ENCODE results near the gene HOXC4.

HOXC4 gene

DNA sequence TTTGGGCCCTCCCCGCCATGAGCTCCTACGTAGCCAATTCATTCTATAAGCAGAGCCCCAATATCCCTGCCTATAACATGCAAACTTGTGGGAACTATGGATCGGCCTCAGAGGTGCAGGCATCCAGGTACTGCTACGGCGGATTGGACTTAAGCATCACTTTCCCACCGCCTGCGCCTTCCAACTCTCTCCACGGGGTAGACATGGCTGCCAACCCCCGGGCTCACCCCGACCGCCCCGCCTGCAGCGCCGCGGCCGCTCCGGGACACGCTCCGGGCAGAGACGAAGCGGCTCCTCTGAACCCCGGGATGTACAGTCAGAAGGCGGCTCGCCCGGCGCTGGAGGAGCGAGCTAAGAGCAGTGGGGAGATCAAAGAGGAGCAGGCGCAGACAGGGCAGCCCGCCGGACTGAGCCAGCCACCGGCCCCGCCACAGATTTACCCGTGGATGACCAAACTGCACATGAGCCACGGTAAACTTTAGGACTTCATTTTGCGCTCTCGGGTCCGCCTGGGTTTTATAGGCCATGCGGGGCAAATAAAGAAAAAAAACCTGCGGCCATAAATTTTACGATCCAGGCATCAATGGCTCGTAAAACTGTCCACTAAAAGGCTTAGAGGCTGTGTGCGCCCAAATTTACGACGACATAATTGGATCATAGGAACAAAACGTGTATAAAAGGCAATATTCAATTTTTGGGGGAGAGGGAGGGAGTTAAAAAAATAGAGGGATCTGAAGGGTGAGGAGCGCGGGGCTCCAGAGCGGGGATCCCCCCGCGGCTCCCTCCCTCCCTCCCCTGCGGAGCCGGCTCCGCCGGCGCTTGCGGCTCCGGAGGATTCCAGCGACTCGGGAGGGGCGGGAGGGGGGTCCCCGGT lies 20.3 kb upstream of the HOXC4 start:
- ChIA-PET POLR2A (interaction anchor here (0.7 to 5.0 kb wide), 18 partner anchors 16 to 181 kb away, joined by 3 to 22 read pairs (median 4); partner anchors contain the start of genes HOXC13, HOXC4, HOXC8 and HOXC9), CTCF (interaction anchor here (0.6 to 5.4 kb wide), 31 partner anchors 8 to 334 kb away, joined by 3 to 109 read pairs (median 6); partner anchors contain the start of genes HOXC4, HOXC8 and SMUG1)
- peak overlapping the region; percentile 29 for H3K4me3 ChIP-seq (ENCODE audit: low read depth, low read length)
- peak overlapping the region; percentile 100 for H3K27ac ChIP-seq (ENCODE audit: extremely low read depth, low read depth, low read length)
- no peaks in the 10 kb centered on the region for H3K9me3 ChIP-seq (ENCODE audit: control insufficient read depth, insufficient read depth, low read depth, low read length)
- H3K4me1 ChIP-seq (ENCODE audit: control insufficient read depth, insufficient read depth, low read length): peaks cover 44% of the 10 kb centered on the region
- H3K36me3 ChIP-seq (ENCODE audit: control insufficient read depth in 2 of 2, insufficient read depth in 1 of 2, low read length in 2 of 2): peaks cover 4 to 13% of the 10 kb centered on the region in 2 experiments; a peak in 2 of 3 replicates
- TF ChIP-seq ZNF629 (tag by site-specific recombination; IDR thresholded peaks at IDR 0.05) (peak; percentile 92), ZNF138 (tag by site-specific recombination; IDR thresholded peaks at IDR 0.05; ENCODE audit: borderline replicate concordance) (no peak), ZNF2 (tag by site-specific recombination; IDR thresholded peaks at IDR 0.05) (peak; percentile 83), PRDM4 (tag by site-specific recombination; IDR thresholded peaks at IDR 0.05) (peak; percentile 99), KLF1 (tag by site-specific recombination; IDR thresholded peaks at IDR 0.05) (peak; percentile 88), SP2 (tag by site-specific recombination; IDR thresholded peaks at IDR 0.05) (peak; percentile 54), BCL6B (tag by site-specific recombination; IDR thresholded peaks at IDR 0.05) (peak; percentile 89), ZNF664 (tag by site-specific recombination; IDR thresholded peaks at IDR 0.05) (peak; percentile 87), ZNF324 (tag by site-specific recombination; IDR thresholded peaks at IDR 0.05) (peak; percentile 90), HOXC10 (CRISPR knock-in tag; IDR thresholded peaks at IDR 0.05) (peak; percentile 40; the same call in 1 of the 2 replicates), ZNF621 (tag by site-specific recombination; IDR thresholded peaks at IDR 0.05) (no peak), ZNF776 (tag by site-specific recombination; IDR thresholded peaks at IDR 0.05; ENCODE audit: borderline replicate concordance) (no peak), BCL11B (tag by site-specific recombination; IDR thresholded peaks at IDR 0.05; ENCODE audit: low read depth) (peak; percentile 98), ZNF76 (tag by site-specific recombination; IDR thresholded peaks at IDR 0.05; ENCODE audit: borderline replicate concordance, low read depth) (peak; percentile 66), ZBTB1 (tag by site-specific recombination; IDR thresholded peaks at IDR 0.05) (peak; percentile 99), ZBTB49 (tag by site-specific recombination; IDR thresholded peaks at IDR 0.05; ENCODE audit: low read depth) (peak; percentile 91), ZNF24 (tag by site-specific recombination; IDR thresholded peaks at IDR 0.05) (peak; percentile 99), ZNF311 (tag by site-specific recombination; IDR thresholded peaks at IDR 0.05; ENCODE audit: borderline replicate concordance) (no peak), ZIC2 (tag by site-specific recombination; IDR thresholded peaks at IDR 0.05) (peak; percentile 79; the same call in 1 of the 2 replicates), ZNF202 (tag by site-specific recombination; IDR thresholded peaks at IDR 0.05; ENCODE audit: borderline replicate concordance) (no peak), FEZF1 (tag by site-specific recombination; IDR thresholded peaks at IDR 0.05) (peak; percentile 100), SCRT2 (tag by site-specific recombination; IDR thresholded peaks at IDR 0.05) (peak; percentile 49), MYNN (tag by site-specific recombination; IDR thresholded peaks at IDR 0.05; ENCODE audit: borderline replicate concordance) (peak; percentile 72), ZSCAN16 (tag by site-specific recombination; IDR thresholded peaks at IDR 0.05) (peak; percentile 89), ZNF350 (tag by site-specific recombination; IDR thresholded peaks at IDR 0.05) (no peak)
- TF ChIP-seq, protein P1, sequence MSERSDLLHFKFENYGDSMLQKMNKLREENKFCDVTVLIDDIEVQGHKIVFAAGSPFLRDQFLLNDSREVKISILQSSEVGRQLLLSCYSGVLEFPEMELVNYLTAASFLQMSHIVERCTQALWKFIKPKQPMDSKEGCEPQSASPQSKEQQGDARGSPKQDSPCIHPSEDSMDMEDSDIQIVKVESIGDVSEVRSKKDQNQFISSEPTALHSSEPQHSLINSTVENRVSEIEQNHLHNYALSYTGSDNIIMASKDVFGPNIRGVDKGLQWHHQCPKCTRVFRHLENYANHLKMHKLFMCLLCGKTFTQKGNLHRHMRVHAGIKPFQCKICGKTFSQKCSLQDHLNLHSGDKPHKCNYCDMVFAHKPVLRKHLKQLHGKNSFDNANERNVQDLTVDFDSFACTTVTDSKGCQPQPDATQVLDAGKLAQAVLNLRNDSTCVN (tag by site-specific recombination; optimal IDR thresholded peaks at IDR 0.05): peak; percentile 46
- TF ChIP-seq, protein P2, sequence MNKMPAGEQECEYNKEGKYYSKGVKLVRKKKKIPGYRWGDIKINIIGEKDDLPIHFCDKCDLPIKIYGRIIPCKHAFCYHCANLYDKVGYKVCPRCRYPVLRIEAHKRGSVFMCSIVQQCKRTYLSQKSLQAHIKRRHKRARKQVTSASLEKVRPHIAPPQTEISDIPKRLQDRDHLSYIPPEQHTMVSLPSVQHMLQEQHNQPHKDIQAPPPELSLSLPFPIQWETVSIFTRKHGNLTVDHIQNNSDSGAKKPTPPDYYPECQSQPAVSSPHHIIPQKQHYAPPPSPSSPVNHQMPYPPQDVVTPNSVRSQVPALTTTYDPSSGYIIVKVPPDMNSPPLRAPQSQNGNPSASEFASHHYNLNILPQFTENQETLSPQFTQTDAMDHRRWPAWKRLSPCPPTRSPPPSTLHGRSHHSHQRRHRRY (tag by site-specific recombination; IDR thresholded peaks at IDR 0.05): peak; percentile 94; the same call in 1 of the 2 replicates

All from HEK293 (cell line).